Body of pancreas (tissue), 4 donors: ENCODE results near the gene SPTBN1.

ENCODE experiments used
- CTCF ChIP-seq, 7 experiments: fragments of 450-650 bp in 4 of 7; fragments of 200-600 bp in 3 of 7; sonication (generic) in 3 of 7; IDR thresholded peaks; one replicate each; pipeline ENCODE4 v1.5.1; 2016 to 2019; ENCODE audit warnings: antibody characterized with exemption in 7 of 7
- POLR2A ChIP-seq, 3 donors: fragments of 450-650 bp; IDR thresholded peaks; one replicate each; pipeline ENCODE4 v1.6.1; 2016; ENCODE audit warnings: antibody characterized with exemption in 3 of 3, mild to moderate bottlenecking in 2 of 3

- TF ChIP-seq CTCF (IDR thresholded peaks at IDR 0.05) (no peak), POLR2A (IDR thresholded peaks at IDR 0.05) (no peak)
Observed at GRCh38 chr2:54649191-54649590, 193.1 kb downstream of the SPTBN1 start.
